Right atrium auricular region (tissue), 2 donors: Measurements from ENCODE around the gene ST14. TPM values are rescaled to one million over a fixed set of nuclear protein-coding genes. Genes with fewer than 3 reads are reported as not detected.
"Not testable (repeated sequence)": the region's sequence is repeated elsewhere in the genome, so short reads cannot be mapped to it uniquely, and the experiment has no call there.

Experiments used
- DNase-seq: peaks from one replicate; pipeline ENCODE4 v3.0.0-alpha.2; 2019; ENCODE audit warnings: low spot score
- H3K27ac ChIP-seq, 2 donors: fragments of 200-600 bp; sonication (generic); 1 replicate in 1 of 2; 2 replicates in 1 of 2; pipeline ENCODE4 v1.5.1; 2016 to 2019
- H3K27me3 ChIP-seq, 2 donors: fragments of 200-600 bp; sonication (generic); one replicate each; pipeline versions ENCODE4 v1.5.1 to v1.6.0; 2017 to 2019
- H3K36me3 ChIP-seq: fragments of 200-600 bp; sonication (generic); one replicate; pipeline ENCODE4 v1.5.1; 2016
- H3K4me1 ChIP-seq, 2 donors: fragments of 200-600 bp; sonication (generic); one replicate each; pipeline versions ENCODE4 v1.5.1 to v1.6.0; 2017 to 2019
- H3K4me3 ChIP-seq, 2 donors: fragments of 200-600 bp; sonication (generic); 1 replicate in 1 of 2; 2 replicates in 1 of 2; pipeline ENCODE4 v1.5.1; 2017 to 2019; ENCODE audit warnings: mild to moderate bottlenecking in 1 of 2, moderate library complexity in 1 of 2
- H3K9me3 ChIP-seq, 2 donors: fragments of 200-600 bp; sonication (generic); one replicate each; pipeline ENCODE4 v1.5.1; 2019
- CTCF ChIP-seq, 2 donors: fragments of 200-600 bp; sonication (generic); IDR thresholded peaks; one replicate each; pipeline ENCODE4 v1.5.1; 2019; ENCODE audit warnings: antibody characterized with exemption in 2 of 2
- total RNA-seq, 2 donors: library from RNA; depleted of rRNA; stranded (reverse); fragments of >200 nt; gene quantifications; one replicate each; pipeline ENCODE4 v1.1.0, GENCODE V29; 2016

The ST14 gene
- total RNA-seq, 2 donors from 2014 or later = 0.85 to 6.0 TPM

DNA sequence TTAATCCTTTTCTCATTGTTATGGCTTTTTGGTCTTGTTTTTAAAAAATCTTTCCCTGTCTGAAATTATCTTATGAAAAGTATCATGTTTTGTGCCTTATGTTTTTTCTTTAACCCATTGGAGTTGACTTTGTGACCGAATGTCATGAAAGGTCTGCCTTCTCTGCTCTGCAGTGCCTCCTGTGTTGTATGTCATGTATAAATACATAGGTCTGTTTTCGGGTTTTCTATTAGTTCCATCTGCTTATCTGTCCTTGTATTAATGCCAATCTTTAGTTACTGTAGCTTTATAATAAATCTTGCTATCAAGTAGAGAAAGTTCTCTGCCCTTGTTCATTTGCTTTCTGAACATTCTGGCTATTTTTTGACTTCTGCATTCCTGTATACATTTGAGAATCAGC is 82.1 kb downstream of the ST14 start:
- DNase-seq = no peak
- no peak overlapping the region for H3K4me3 ChIP-seq
- peaks cover 17% of the 10 kb centered on the region for H3K36me3 ChIP-seq
- H3K27ac ChIP-seq = no peak overlapping the region
- H3K27me3 ChIP-seq = no peaks in the 10 kb centered on the region
- no peaks in the 10 kb centered on the region for H3K9me3 ChIP-seq
- H3K4me1 ChIP-seq = peaks cover 0 to 16% of the 10 kb centered on the region in 2 donors
- no peak for TF ChIP-seq CTCF (IDR thresholded peaks at IDR 0.05)

- H3K4me3 ChIP-seq = no peak overlapping the region
- peaks cover 8% of the 10 kb centered on the region for H3K36me3 ChIP-seq
- no peak overlapping the region for H3K27ac ChIP-seq
- H3K9me3 ChIP-seq = no peaks in the 10 kb centered on the region
- no peak for DNase-seq
- H3K4me1 ChIP-seq = peaks cover 0 to 25% of the 10 kb centered on the region in 2 donors
- no peak for TF ChIP-seq CTCF (IDR thresholded peaks at IDR 0.05)
- H3K27me3 ChIP-seq = no peaks in the 10 kb centered on the region
Measured at GRCh38 chr11:130243816-130244215, 84.2 kb downstream of the ST14 start.

- Histone ChIP-seq H3K4me1 (peaks cover 0 to 25% of the 10 kb centered on the region in 2 donors), H3K9me3 (no peaks in the 10 kb centered on the region), H3K4me3 (no peak overlapping the region), H3K27ac (no peak overlapping the region), H3K27me3 (no peaks in the 10 kb centered on the region), H3K36me3 (no peaks in the 10 kb centered on the region)
- no peak for DNase-seq
- TF ChIP-seq CTCF (IDR thresholded peaks at IDR 0.05) = no peak
Measured at GRCh38 chr11:130244848-130245247, 85.3 kb downstream of the ST14 start.

- H3K9me3 ChIP-seq, H3K27me3 ChIP-seq, H3K4me3 ChIP-seq, H3K36me3 ChIP-seq, H3K27ac ChIP-seq, DNase-seq: not testable (repeated sequence)
- H3K4me1 ChIP-seq = peaks cover 0 to 25% of the 10 kb centered on the region in 2 donors
Measured at GRCh38 chr11:130245375-130245774, 85.8 kb downstream of the ST14 start.

DNA sequence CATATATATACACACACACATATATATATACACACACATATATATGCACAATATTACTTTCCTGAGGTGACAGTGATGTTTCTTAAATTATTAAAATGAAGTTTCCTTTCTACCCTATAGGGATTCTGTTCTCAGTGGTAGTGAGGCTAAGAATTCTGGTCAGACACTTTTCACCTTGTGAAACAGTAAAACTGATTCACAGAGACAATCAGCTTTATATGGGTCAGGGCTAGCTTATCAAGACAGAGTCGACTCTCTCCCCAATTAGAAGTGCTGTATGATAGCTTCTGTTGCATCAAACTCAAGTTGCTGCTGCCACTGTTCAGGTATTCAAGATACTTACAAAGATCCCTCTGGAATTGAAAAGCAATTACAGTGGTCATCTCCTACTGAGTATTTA is 86.7 kb downstream of the ST14 start:
- H3K4me1 ChIP-seq = peaks cover 0 to 25% of the 10 kb centered on the region in 2 donors
- H3K9me3 ChIP-seq = no peaks in the 10 kb centered on the region

DNA sequence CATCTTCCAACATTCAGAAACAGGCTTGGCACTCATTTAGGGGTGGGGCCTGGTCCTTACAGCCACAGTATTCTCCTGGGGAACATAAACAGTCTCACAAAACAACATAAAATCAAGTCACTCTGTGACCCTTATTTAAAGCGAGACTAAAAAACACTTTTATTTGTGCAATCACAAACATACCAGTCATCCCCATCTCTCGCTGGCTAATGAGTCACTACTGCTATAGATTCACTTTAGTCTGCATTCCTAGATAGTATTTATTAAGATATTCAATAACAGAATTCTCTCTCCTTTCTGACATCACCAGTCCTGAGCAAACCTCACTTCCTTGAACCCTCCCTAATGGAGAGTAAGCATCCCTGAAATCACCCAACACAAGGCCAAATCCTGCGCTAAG is 87.2 kb downstream of the ST14 start:
- no peaks in the 10 kb centered on the region for H3K36me3 ChIP-seq
- peaks cover 0 to 25% of the 10 kb centered on the region in 2 donors for H3K4me1 ChIP-seq
- H3K9me3 ChIP-seq = peaks cover 0 to 4% of the 10 kb centered on the region in 2 donors
- no peak for DNase-seq
- no peak overlapping the region for H3K4me3 ChIP-seq
- H3K27me3 ChIP-seq = no peaks in the 10 kb centered on the region
- no peak overlapping the region for H3K27ac ChIP-seq
- TF ChIP-seq CTCF (IDR thresholded peaks at IDR 0.05) = no peak

More for the DNA sequence above, 86.7 kb downstream of the ST14 start:
- Histone ChIP-seq H3K36me3 (no peaks in the 10 kb centered on the region), H3K27me3 (no peaks in the 10 kb centered on the region), H3K27ac (no peak overlapping the region), H3K4me3 (no peak overlapping the region)
- no peak for DNase-seq
- TF ChIP-seq CTCF (IDR thresholded peaks at IDR 0.05) = no peak
